ENCODE measurements around the gene MAML3. TPM values are rescaled to one million over a fixed set of nuclear protein-coding genes. Genes with fewer than 3 reads are reported as not detected.

Gene MAML3
- total RNA-seq (10 to 100 TPM in 4 of 5 donors, 1 to 10 TPM in 1; 6.6 to 20.3 (median 13.4) TPM), polyA plus RNA-seq (1 to 10 TPM; 1.7 to 2.4 (median 2.2) TPM)
- long read RNA-seq, donor 1, result 0 reads
- long read RNA-seq, donor 2, full-length matches to known transcripts, result 1 of 1 reads
- long read RNA-seq, donor 2, partial matches to known transcripts, result 0 of 1 reads
- long read RNA-seq, donor 2, other reads (novel, unspliced or antisense), result 0 of 1 reads
- long read RNA-seq, donor 3, result 0 reads
- long read RNA-seq, donor 4, result 0 reads
- long read RNA-seq, donor 5, result 0 reads
- long read RNA-seq, donor 6, partial matches to known transcripts, result 6 of 6 reads
- long read RNA-seq, donor 6, other reads (novel, unspliced or antisense), result 0 of 6 reads
- long read RNA-seq, donor 7, result 0 reads
- long read RNA-seq, donor 8, result 0 reads
- long read RNA-seq, donor 9, result 0 reads
- long read RNA-seq, donor 10, result 0 reads

GRCh38 chr4:140153718-140154571, at the start of gene MAML3:
Gene MAML3 (minus strand): TSS chr4:140154184. CDS start chr4:140153327, 857 bp downstream.
- 0 to 1% (median 1%) methylated on average over 62 to 79 of the region's 79 CpGs for WGBS, 5 donors
- DNase-seq, result peak; percentile 96 to 98
- Histone ChIP-seq H3K27ac (peak within 1 kb of the TSS; percentile 97 to 100 (median 98)), H3K36me3 (no peaks in the 10 kb centered on the region), H3K9me3 (no peaks in the 10 kb centered on the region), H3K27me3 (no peaks in the 10 kb centered on the region), H3K4me3 (peak within 1 kb of the TSS; percentile 68 to 81 (median 74)), H3K4me1 (peaks cover 0 to 44% (median 32%) of the 10 kb centered on the region in 4 donors)
- peak in 2 of 4 donors; percentile 36 to 57 for TF ChIP-seq POLR2A (IDR thresholded peaks at IDR 0.05)
- TF ChIP-seq, protein P1, sequence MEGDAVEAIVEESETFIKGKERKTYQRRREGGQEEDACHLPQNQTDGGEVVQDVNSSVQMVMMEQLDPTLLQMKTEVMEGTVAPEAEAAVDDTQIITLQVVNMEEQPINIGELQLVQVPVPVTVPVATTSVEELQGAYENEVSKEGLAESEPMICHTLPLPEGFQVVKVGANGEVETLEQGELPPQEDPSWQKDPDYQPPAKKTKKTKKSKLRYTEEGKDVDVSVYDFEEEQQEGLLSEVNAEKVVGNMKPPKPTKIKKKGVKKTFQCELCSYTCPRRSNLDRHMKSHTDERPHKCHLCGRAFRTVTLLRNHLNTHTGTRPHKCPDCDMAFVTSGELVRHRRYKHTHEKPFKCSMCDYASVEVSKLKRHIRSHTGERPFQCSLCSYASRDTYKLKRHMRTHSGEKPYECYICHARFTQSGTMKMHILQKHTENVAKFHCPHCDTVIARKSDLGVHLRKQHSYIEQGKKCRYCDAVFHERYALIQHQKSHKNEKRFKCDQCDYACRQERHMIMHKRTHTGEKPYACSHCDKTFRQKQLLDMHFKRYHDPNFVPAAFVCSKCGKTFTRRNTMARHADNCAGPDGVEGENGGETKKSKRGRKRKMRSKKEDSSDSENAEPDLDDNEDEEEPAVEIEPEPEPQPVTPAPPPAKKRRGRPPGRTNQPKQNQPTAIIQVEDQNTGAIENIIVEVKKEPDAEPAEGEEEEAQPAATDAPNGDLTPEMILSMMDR (IDR thresholded peaks at IDR 0.05), result no peak
- TF ChIP-seq POLR2AphosphoS5 (IDR thresholded peaks at IDR 0.05), result peak; percentile 89 to 94 (median 90)
- no peak for TF ChIP-seq EP300 (IDR thresholded peaks at IDR 0.05)
- intact Hi-C loops (cut with DNase I; ENCODE audit: low total_unique reads), result loop anchor here (5.0 kb wide), 1 partner anchor 98 kb away; no protein-coding TSS in a partner anchor

GRCh38 chr4:140198942-140199341, 45.0 kb upstream of the MAML3 start:
- H3K9me3 ChIP-seq, result no peaks in the 10 kb centered on the region
- H3K4me1 ChIP-seq, result no peaks in the 10 kb centered on the region
- TF ChIP-seq EP300 (IDR thresholded peaks at IDR 0.05), result no peak
- TF ChIP-seq, protein P1 (IDR thresholded peaks at IDR 0.05), result no peak
- TF ChIP-seq POLR2A (IDR thresholded peaks at IDR 0.05), result no peak
- no peak for TF ChIP-seq POLR2AphosphoS5 (IDR thresholded peaks at IDR 0.05)
- intact Hi-C loops (cut with DNase I; ENCODE audit: low total_unique reads), result no loop called here
- no peaks in the 10 kb centered on the region for H3K36me3 ChIP-seq
- no peak for DNase-seq
- H3K27me3 ChIP-seq, result no peaks in the 10 kb centered on the region
- WGBS, 5 donors, result 73 to 90% (median 84%) methylated on average over 1 of the region's 1 CpG
- no peak overlapping the region for H3K4me3 ChIP-seq
- H3K27ac ChIP-seq, result no peak overlapping the region

DNA sequence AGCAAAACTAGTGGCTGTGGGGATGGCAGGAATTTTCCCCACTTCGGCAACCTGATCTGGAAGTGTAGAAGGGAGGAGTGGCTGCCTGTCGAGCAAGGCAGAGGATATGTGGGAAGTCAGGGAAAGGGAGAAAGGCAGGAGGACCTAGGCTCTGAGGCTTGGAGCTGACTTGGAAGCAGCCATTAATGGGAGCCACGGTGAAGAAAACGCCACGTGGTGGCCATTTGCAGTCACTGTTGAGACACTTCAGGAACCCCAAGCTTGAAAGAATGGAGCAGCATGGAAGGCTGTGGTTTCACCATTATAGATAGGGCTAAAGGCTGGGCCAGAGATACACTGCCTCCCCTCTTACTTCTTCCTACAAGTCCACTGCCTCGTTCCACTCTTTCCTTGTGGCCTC, 41.8 kb upstream of the MAML3 start:
- intact Hi-C loops (cut with DNase I; ENCODE audit: low total_unique reads), result no loop called here
- TF ChIP-seq POLR2A (IDR thresholded peaks at IDR 0.05) (no peak), EP300 (IDR thresholded peaks at IDR 0.05) (no peak), POLR2AphosphoS5 (IDR thresholded peaks at IDR 0.05) (no peak)
- TF ChIP-seq, protein P1 (IDR thresholded peaks at IDR 0.05), result no peak
- Histone ChIP-seq H3K27me3 (no peaks in the 10 kb centered on the region), H3K4me1 (no peaks in the 10 kb centered on the region), H3K4me3 (no peak overlapping the region), H3K27ac (no peak overlapping the region), H3K36me3 (no peaks in the 10 kb centered on the region), H3K9me3 (no peaks in the 10 kb centered on the region)
- WGBS, 5 donors, result 71 to 91% (median 86%) methylated on average over 6 of the region's 6 CpGs
- DNase-seq, result no peak

GRCh38 chr4:140189805-140190204, 35.8 kb upstream of the MAML3 start:
- Histone ChIP-seq H3K27me3 (no peaks in the 10 kb centered on the region), H3K4me3 (no peak overlapping the region), H3K27ac (no peak overlapping the region), H3K9me3 (no peaks in the 10 kb centered on the region), H3K4me1 (peaks cover 0 to 16% (median 4%) of the 10 kb centered on the region in 4 donors), H3K36me3 (no peaks in the 10 kb centered on the region)
- intact Hi-C loops (cut with DNase I; ENCODE audit: low total_unique reads), result no loop called here
- TF ChIP-seq POLR2AphosphoS5 (IDR thresholded peaks at IDR 0.05) (no peak), POLR2A (IDR thresholded peaks at IDR 0.05) (no peak), EP300 (IDR thresholded peaks at IDR 0.05) (no peak)
- TF ChIP-seq, protein P1 (IDR thresholded peaks at IDR 0.05), result no peak
- DNase-seq, result no peak
- 88 to 93% (median 92%) methylated on average over 2 of the region's 2 CpGs for WGBS, 5 donors
